Right atrium auricular region (tissue), 2 donors: Measurements from ENCODE around the gene OPN1MW2. TPM values are rescaled to one million over a fixed set of nuclear protein-coding genes. Genes with fewer than 3 reads are reported as not detected.
"Not testable (repeated sequence)": the region's sequence is repeated elsewhere in the genome, so short reads cannot be mapped to it uniquely, and the experiment has no call there.

Experiments
- DNase-seq: peaks from one replicate; pipeline ENCODE4 v3.0.0-alpha.2; 2019; ENCODE audit warnings: low spot score
- H3K27ac ChIP-seq, 2 donors: fragments of 200-600 bp; sonication (generic); 1 replicate in 1 of 2; 2 replicates in 1 of 2; pipeline ENCODE4 v1.5.1; 2016 to 2019
- H3K27me3 ChIP-seq, 2 donors: fragments of 200-600 bp; sonication (generic); one replicate each; pipeline versions ENCODE4 v1.5.1 to v1.6.0; 2017 to 2019
- H3K36me3 ChIP-seq: fragments of 200-600 bp; sonication (generic); one replicate; pipeline ENCODE4 v1.5.1; 2016
- H3K4me1 ChIP-seq, 2 donors: fragments of 200-600 bp; sonication (generic); one replicate each; pipeline versions ENCODE4 v1.5.1 to v1.6.0; 2017 to 2019
- H3K4me3 ChIP-seq, 2 donors: fragments of 200-600 bp; sonication (generic); 1 replicate in 1 of 2; 2 replicates in 1 of 2; pipeline ENCODE4 v1.5.1; 2017 to 2019; ENCODE audit warnings: mild to moderate bottlenecking in 1 of 2, moderate library complexity in 1 of 2
- H3K9me3 ChIP-seq, 2 donors: fragments of 200-600 bp; sonication (generic); one replicate each; pipeline ENCODE4 v1.5.1; 2019
- total RNA-seq, 2 donors: library from RNA; depleted of rRNA; stranded (reverse); fragments of >200 nt; gene quantifications; one replicate each; pipeline ENCODE4 v1.1.0, GENCODE V29; 2016

The OPN1MW2 gene
- total RNA-seq, 2 donors from 2014 or later, result not detected

DNA sequence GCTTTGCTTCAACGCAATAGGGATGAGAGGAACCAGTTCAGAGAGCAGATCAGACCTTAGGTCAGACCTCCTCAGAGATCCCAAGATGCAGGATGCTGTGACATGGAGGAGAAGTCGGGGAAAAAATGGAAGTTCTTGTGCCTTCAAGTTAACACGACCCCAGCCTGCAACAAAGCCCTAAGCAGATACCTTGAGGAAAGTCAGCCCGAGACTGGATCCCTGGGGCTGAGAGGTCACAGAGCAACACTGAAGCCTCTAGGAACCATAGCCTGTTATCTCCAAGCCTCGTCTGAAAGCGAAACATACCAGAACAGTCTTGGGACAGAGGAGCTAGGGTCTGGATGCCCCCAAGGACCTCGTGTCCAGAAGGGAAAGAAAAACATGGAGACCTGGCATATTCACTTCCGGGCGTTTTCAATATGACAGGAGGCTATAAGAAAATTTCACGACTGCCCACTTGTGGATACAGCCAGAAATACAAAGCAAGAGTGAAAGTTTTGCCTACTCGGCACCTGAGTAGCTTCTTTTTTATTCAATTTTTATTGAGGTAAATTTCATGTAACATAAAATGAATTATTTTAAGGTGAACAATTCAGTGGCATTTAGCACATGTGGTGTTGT, 19.5 kb downstream of the OPN1MW2 start:
- not testable (repeated sequence) for H3K27me3 ChIP-seq, DNase-seq, H3K4me1 ChIP-seq, H3K9me3 ChIP-seq, H3K36me3 ChIP-seq, H3K27ac ChIP-seq, H3K4me3 ChIP-seq

DNA sequence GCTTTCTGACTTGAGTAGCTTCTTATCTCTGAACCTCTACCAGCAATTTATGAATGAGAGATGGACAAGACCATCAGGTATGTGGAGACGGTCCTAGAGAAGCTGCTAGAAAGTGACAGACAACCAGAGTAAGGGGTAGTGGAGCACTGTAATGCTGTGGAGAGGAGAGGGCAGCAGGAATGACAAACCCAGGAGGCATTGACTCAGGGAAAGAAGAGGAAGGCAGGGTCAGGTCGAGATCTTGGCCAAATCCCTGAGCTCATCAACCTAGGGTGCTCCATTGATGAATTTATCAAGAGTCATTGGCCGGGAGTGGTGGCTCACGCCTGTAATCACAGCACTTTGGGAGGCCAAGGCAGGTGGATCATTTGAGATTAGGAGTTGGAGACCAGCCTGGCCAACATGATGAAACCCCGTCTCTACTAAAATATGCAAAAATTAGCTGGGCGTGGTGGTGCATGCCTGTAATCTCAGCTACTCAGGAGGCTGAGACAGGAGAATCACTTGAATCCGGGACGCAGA, 20.5 kb downstream of the OPN1MW2 start:
- H3K27me3 ChIP-seq, H3K27ac ChIP-seq, H3K4me1 ChIP-seq, H3K4me3 ChIP-seq, H3K36me3 ChIP-seq, H3K9me3 ChIP-seq: not testable (repeated sequence)
- peak; percentile 48 for DNase-seq

DNA sequence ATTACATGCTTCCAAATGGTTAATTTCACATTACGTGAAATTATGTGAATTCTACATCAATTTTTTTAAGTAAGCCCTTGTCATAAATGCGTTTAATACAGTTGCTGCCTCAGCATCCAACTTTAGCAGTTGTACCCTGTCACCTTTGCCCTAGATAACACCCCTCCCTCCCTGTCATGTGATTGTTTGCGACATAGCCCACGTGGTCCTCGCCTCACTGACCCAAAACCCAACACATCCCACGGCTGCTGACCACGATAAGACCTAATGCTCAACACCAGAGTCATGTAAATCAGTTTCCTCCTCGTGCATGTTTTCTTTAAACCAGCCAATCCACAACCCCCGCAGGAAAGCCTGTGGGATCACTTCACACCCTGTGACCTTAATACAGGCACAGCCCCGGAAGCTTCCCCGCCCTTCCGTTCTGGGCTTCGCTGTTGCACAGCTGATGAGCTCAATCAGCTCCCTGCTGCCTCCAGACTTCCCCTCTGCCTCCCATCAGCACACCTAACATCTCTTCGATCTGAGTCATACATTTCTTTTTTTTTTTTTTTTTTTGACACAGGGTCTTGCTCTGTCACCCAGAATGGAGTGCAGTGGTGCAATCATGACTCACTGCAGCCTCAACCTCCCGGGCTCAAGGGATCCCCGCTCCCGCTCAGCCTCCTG, 28.0 kb downstream of the OPN1MW2 start:
- H3K4me3 ChIP-seq, H3K4me1 ChIP-seq, H3K36me3 ChIP-seq, DNase-seq, H3K27ac ChIP-seq, H3K9me3 ChIP-seq, H3K27me3 ChIP-seq: not testable (repeated sequence)

DNA sequence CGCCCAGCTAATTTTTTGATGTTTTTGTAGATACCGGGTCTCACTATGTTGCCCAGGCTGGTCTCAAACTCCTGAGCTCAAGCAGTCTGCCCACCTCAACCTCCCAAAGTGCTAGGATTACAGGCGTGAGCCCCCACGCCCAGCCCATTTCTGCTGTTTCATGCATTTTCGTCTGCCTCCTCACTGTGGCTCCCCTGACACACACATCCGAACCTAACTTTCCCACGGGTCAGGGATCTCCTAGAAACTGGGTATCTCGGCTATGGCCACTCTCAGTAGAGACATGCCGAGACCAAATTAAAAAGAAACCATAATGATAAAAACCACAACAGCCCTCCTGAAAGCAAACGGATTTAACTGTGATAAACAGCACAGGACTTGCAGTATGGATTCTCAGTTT, 28.5 kb downstream of the OPN1MW2 start:
- DNase-seq, H3K4me1 ChIP-seq, H3K27ac ChIP-seq: not testable (repeated sequence)

GRCh38 chrX:154257282-154257681, 37.7 kb downstream of the OPN1MW2 start, which contains the start of gene OPN1MW3:
Gene OPN1MW3 (plus strand): TSS chrX:154257582. CDS start chrX:154257620, 38 bp downstream.
- H3K36me3 ChIP-seq, H3K27me3 ChIP-seq, DNase-seq, H3K4me1 ChIP-seq, H3K27ac ChIP-seq, H3K9me3 ChIP-seq, H3K4me3 ChIP-seq: not testable (repeated sequence)

More for the DNA sequence above, 28.5 kb downstream of the OPN1MW2 start:
- not testable (repeated sequence) for H3K36me3 ChIP-seq, H3K9me3 ChIP-seq, H3K4me3 ChIP-seq, H3K27me3 ChIP-seq

GRCh38 chrX:154258711-154259110, 39.2 kb downstream of the OPN1MW2 start:
- not testable (repeated sequence) for H3K4me1 ChIP-seq, H3K27me3 ChIP-seq, H3K9me3 ChIP-seq, H3K4me3 ChIP-seq, DNase-seq, H3K27ac ChIP-seq, H3K36me3 ChIP-seq

- H3K27me3 ChIP-seq, H3K4me1 ChIP-seq, DNase-seq, H3K4me3 ChIP-seq, H3K27ac ChIP-seq, H3K9me3 ChIP-seq, H3K36me3 ChIP-seq: not testable (repeated sequence)
Measured at GRCh38 chrX:154263072-154263471, 43.5 kb downstream of the OPN1MW2 start.

DNA sequence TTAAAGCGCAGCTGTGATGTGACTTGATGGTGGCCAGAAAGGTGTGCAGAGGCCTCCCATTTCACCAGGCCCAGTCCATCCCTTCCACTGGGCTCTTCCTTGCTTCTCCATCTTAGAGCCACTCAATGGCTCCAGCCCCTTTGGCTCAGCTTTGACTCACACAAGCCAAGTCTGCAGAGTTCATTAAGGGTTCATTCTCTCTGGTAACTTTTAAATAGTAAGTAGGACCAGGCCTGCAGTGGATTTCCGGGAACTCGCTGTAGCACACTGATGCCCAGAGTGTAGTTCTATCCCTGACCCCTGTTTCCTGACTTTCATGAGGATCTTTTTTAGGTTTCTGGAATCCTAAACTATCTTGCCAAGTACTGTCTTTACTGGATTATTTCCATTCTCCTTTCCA, 49.7 kb downstream of the OPN1MW2 start:
- H3K4me3 ChIP-seq, H3K4me1 ChIP-seq, H3K27me3 ChIP-seq, H3K36me3 ChIP-seq, H3K27ac ChIP-seq, H3K9me3 ChIP-seq, DNase-seq: not testable (repeated sequence)

Other genes starting within 250 kb of the OPN1MW2 start
- gene HCFC1, start 247.9 kb upstream of the OPN1MW2 start, total RNA-seq, result 10 to 100 TPM; 40.8 to 54.7 TPM
- gene TMEM187, start 247.0 kb upstream of the OPN1MW2 start, total RNA-seq, result 1 to 10 TPM; 4.7 to 6.4 TPM
- 10 to 100 TPM; 27.5 to 37.1 TPM for gene IRAK1, start 199.9 kb upstream of the OPN1MW2 start, total RNA-seq
- gene MECP2, start 122.0 kb upstream of the OPN1MW2 start, total RNA-seq, result 10 to 100 TPM; 52.7 to 69.1 TPM
- gene OPN1LW, start 75.5 kb upstream of the OPN1MW2 start, total RNA-seq, result not detected
- gene OPN1MW, start 37.2 kb upstream of the OPN1MW2 start, total RNA-seq, result not detected
- not detected for gene OPN1MW3, start 37.8 kb downstream of the OPN1MW2 start, total RNA-seq
- gene TEX28, start 75.4 kb downstream of the OPN1MW2 start, total RNA-seq, result not detected
- 1 to 10 TPM; 1.1 to 4.0 TPM for gene TKTL1, start 76.0 kb downstream of the OPN1MW2 start, total RNA-seq
- 100 to 1,000 TPM; 263 to 419 TPM for gene FLNA, start 154.9 kb downstream of the OPN1MW2 start, total RNA-seq
- gene EMD, start 159.5 kb downstream of the OPN1MW2 start, total RNA-seq, result 10 to 100 TPM; 41.5 to 47.0 TPM
- 1,000 to 10,000 TPM; 1,667 to 4,587 TPM for gene RPL10, start 178.6 kb downstream of the OPN1MW2 start, total RNA-seq
- gene DNASE1L1, start 189.5 kb downstream of the OPN1MW2 start, total RNA-seq, result 10 to 100 TPM; 74.4 to 84.0 TPM
- 10 to 100 TPM; 24.8 to 28.9 TPM for gene TAFAZZIN, start 191.8 kb downstream of the OPN1MW2 start, total RNA-seq
- gene ATP6AP1, start 208.9 kb downstream of the OPN1MW2 start, total RNA-seq, result 10 to 100 TPM; 50.3 to 77.7 TPM
- 100 to 1,000 TPM in 1 of 2 donors, 10 to 100 TPM in 1; 73.8 to 116 TPM for gene GDI1, start 217.4 kb downstream of the OPN1MW2 start, total RNA-seq
- 10 to 100 TPM; 24.3 to 41.7 TPM for gene FAM50A, start 224.4 kb downstream of the OPN1MW2 start, total RNA-seq
- gene PLXNA3, start 238.5 kb downstream of the OPN1MW2 start, total RNA-seq, result 1 to 10 TPM; 5.9 to 7.1 TPM